B cell (primary cell): ENCODE results near the gene FGD4.

Experiments used
- CTCF ChIP-seq: fragments of 200-600 bp; IDR thresholded peaks from one replicate; pipeline ENCODE4 v1.8.0; 2022; ENCODE audit warnings: antibody characterized with exemption, mild to moderate bottlenecking
- EZH2 ChIP-seq: IDR thresholded peaks from 2 replicates; pipeline ENCODE4 v1.6.1; 2012; ENCODE audit warnings: borderline replicate concordance, low read depth, mild to moderate bottlenecking, moderate library complexity, low read length; ENCODE audit not compliant: insufficient read depth, poor library complexity, severe bottlenecking

DNA sequence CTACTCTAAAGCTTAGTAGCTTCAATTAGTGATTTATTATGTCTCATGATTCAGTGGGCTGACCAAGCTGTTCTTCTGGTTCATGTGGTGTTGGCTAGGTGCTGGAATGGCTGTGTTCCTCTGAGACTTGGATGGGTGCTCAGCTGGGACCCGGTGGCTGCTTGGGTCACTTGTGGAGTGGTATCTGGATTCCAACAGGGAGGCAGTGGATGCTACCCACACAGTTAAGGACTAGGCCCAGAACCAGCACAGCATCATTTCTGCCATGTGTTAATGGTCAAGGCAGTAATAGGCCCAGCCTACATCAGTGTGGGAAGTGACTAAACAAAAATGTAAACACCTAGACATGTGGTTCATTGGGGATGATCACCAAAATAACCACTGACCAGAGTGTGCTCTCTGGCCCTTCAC lies 72.2 kb downstream of the FGD4 start:
- TF ChIP-seq CTCF: no peak
- no peak for TF ChIP-seq EZH2
